ENCODE measurements around the gene THRA. TPM values are rescaled to one million over a fixed set of nuclear protein-coding genes. Genes with fewer than 3 reads are reported as not detected.

THRA gene
- polyA plus RNA-seq, 1 of the 3 experiments (the other 2 are of a cell fraction) = 23.1 TPM

- Histone ChIP-seq H3K4me1 (ENCODE audit: control insufficient read depth in 1 of 2, insufficient read depth in 2 of 2, low read depth in 1 of 2, low read length in 1 of 2) (peaks cover 19 to 36% of the 10 kb centered on the region in 2 experiments), H3K79me2 (ENCODE audit: insufficient read depth) (peaks cover 33% of the 10 kb centered on the region; the same call in 1 of the 2 replicates), H3K9me3 (no peaks in the 10 kb centered on the region), H3K27ac (ENCODE audit: low read depth in 2 of 2, low read length in 1 of 2) (peak overlapping the region in 1 of 2 experiments; percentile 81; a peak in 2 of 4 replicates), H3K9ac (peak overlapping the region; percentile 90), H3K4me3 (ENCODE audit: low read depth in 2 of 2, low read length in 1 of 2) (peak overlapping the region; percentile 77 to 94), H3F3A (replicated peaks; ENCODE audit: insufficient read depth) (peaks cover 3% of the 10 kb centered on the region), H4K20me1 (ENCODE audit: insufficient read depth) (no peaks in the 10 kb centered on the region), H3K36me3 (replicated peaks in 1 of 2; ENCODE audit: control insufficient read depth in 1 of 2, insufficient read depth in 2 of 2, low read length in 1 of 2) (no peaks in the 10 kb centered on the region), H3K9me2 (no peaks in the 10 kb centered on the region), H2AFZ (ENCODE audit: low read depth) (peak overlapping the region; percentile 76; the same call in 1 of the 2 replicates), H3K27me3 (ENCODE audit: insufficient read depth) (no peaks in the 10 kb centered on the region), H3K4me2 (peak overlapping the region; percentile 95)
- DNase-seq = peak; percentile 82
- 0% methylated on average over 7 of the region's 42 CpGs for WGBS (ENCODE audit: low lambda C conversion rate)
- POLR2A ChIA-PET = interaction anchor here (1.4 to 2.0 kb wide), 3 partner anchors 9 to 49 kb away, joined by 4 to 9 read pairs (median 5); partner anchors contain the start of gene MED24
- CTCF ChIA-PET = interaction anchor here (0.7 to 12.8 kb wide), 16 partner anchors 9 to 115 kb away, joined by 3 to 160 read pairs (median 6); partner anchors contain the start of genes MED24 and NR1D1
- TF ChIP-seq SIN3A (IDR thresholded peaks at IDR 0.05; ENCODE audit: borderline replicate concordance, low read depth, low read length) = no peak
These were observed 514 bp downstream of the THRA start for GRCh38 chr17:40063187-40063771.

GRCh38 chr17:40063901-40064531 lies 1.3 kb downstream of the THRA start:
- no peak for DNase-seq
- peak overlapping the region; percentile 95 for H3K4me2 ChIP-seq
- CTCF ChIA-PET = interaction anchor here (0.6 to 12.8 kb wide), 16 partner anchors 9 to 114 kb away, joined by 3 to 160 read pairs (median 6); partner anchors contain the start of genes CSF3, MED24 and NR1D1
- H3K9me3 ChIP-seq = no peaks in the 10 kb centered on the region
- no peaks in the 10 kb centered on the region for H3K27me3 ChIP-seq (ENCODE audit: insufficient read depth)
- WGBS (ENCODE audit: low lambda C conversion rate) = 69% methylated on average over 10 of the region's 10 CpGs
- peak overlapping the region; percentile 90 for H3K9ac ChIP-seq
- no peaks in the 10 kb centered on the region for H3K36me3 ChIP-seq (replicated peaks in 1 of 2; ENCODE audit: control insufficient read depth in 1 of 2, insufficient read depth in 2 of 2, low read length in 1 of 2)
- POLR2A ChIA-PET = interaction anchor here (0.8 to 2.4 kb wide), 4 partner anchors 9 to 12 kb away, joined by 3 to 9 read pairs (median 6); partner anchors contain the start of gene MED24
- peaks cover 24 to 43% of the 10 kb centered on the region in 2 experiments for H3K4me1 ChIP-seq (ENCODE audit: control insufficient read depth in 1 of 2, insufficient read depth in 2 of 2, low read depth in 1 of 2, low read length in 1 of 2)
- TF ChIP-seq MXI1 (IDR thresholded peaks at IDR 0.05; ENCODE audit: low read depth, low read length) (peak; percentile 73; the same call in 1 of the 2 replicates), TEAD4 (IDR thresholded peaks at IDR 0.05; ENCODE audit: borderline replicate concordance, insufficient read depth) (no peak), EP300 (IDR thresholded peaks at IDR 0.05; ENCODE audit: borderline replicate concordance in 1 of 2, low read depth in 1 of 2, low read length in 1 of 2) (no peak), USF2 (IDR thresholded peaks at IDR 0.05; ENCODE audit: borderline replicate concordance, low read depth, low read length) (no peak), RFX5 (IDR thresholded peaks at IDR 0.05; ENCODE audit: low read length) (no peak), FOXM1 (IDR thresholded peaks at IDR 0.05; ENCODE audit: low read depth) (no peak), RXRA (IDR thresholded peaks at IDR 0.05; ENCODE audit: borderline replicate concordance, low read depth) (no peak)
- peak overlapping the region; percentile 77 to 94 for H3K4me3 ChIP-seq (ENCODE audit: low read depth in 2 of 2, low read length in 1 of 2)
- H3K27ac ChIP-seq (ENCODE audit: low read depth in 2 of 2, low read length in 1 of 2) = peak overlapping the region in 1 of 2 experiments; percentile 48; a peak in 1 of 4 replicates
- no peaks in the 10 kb centered on the region for H3K9me2 ChIP-seq
- H2AFZ ChIP-seq (ENCODE audit: low read depth) = no peak overlapping the region
- no peaks in the 10 kb centered on the region for H4K20me1 ChIP-seq (ENCODE audit: insufficient read depth)
- peaks cover 38% of the 10 kb centered on the region; the same call in 1 of the 2 replicates for H3K79me2 ChIP-seq (ENCODE audit: insufficient read depth)
- peaks cover 3% of the 10 kb centered on the region for H3F3A ChIP-seq (replicated peaks; ENCODE audit: insufficient read depth)

Measured in SK-N-SH (cell line).